ENCODE data around the gene STXBP5.

DNA sequence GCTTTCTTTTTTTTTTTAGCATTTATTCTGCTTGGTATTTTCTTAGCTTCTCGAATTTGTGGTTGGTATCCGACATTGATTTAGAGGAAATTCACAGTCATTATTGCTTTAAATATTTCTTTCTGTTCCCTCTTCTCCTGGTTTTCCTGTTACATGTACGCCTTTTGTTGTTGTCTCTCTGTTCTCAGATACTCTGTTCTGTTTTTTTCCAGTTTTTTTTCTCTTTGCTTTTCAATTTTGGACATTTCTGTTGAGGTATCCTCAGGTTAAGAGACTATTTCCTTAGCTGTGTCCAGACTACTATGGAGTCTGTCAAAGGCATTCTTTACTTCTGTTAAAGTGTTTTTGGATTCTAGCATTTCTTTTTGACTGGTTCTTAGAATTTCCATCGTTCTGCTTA lies 17.5 kb downstream of the STXBP5 start:
- no peak for TF ChIP-seq CTCF (IDR thresholded peaks at IDR 0.05)
- TF ChIP-seq POLR2A (IDR thresholded peaks at IDR 0.05), result no peak
